ENCODE measurements around the gene IL21R.
"Not testable (repeated sequence)": the region's sequence is repeated elsewhere in the genome, so short reads cannot be mapped to it uniquely, and the experiment has no call there.

The IL21R gene

DNA sequence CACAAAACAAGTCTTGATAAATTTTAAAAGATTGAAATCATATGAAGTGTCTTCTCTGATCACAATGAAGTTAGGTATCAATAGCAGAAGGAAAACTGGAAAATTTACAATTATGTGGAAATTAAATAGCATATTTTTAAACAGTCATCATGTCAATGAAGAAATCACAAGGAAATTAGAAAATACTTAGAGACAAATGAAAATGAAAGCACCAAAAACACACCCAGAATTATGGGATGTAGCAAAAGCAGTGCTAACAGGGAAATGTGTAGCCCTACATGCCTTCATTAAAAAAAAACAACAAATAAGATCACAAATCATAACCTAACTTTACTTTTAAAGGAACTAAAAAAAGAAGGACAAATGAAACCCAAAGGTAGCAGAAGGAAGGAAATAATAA lies 7.5 kb upstream of the IL21R start:
- TF ChIP-seq ZFX (IDR thresholded peaks at IDR 0.05): no peak
- TF ChIP-seq, protein P1, sequence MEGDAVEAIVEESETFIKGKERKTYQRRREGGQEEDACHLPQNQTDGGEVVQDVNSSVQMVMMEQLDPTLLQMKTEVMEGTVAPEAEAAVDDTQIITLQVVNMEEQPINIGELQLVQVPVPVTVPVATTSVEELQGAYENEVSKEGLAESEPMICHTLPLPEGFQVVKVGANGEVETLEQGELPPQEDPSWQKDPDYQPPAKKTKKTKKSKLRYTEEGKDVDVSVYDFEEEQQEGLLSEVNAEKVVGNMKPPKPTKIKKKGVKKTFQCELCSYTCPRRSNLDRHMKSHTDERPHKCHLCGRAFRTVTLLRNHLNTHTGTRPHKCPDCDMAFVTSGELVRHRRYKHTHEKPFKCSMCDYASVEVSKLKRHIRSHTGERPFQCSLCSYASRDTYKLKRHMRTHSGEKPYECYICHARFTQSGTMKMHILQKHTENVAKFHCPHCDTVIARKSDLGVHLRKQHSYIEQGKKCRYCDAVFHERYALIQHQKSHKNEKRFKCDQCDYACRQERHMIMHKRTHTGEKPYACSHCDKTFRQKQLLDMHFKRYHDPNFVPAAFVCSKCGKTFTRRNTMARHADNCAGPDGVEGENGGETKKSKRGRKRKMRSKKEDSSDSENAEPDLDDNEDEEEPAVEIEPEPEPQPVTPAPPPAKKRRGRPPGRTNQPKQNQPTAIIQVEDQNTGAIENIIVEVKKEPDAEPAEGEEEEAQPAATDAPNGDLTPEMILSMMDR (conservative IDR thresholded peaks at IDR 0.05): no peak
- no peak overlapping the region for H3K27ac ChIP-seq

DNA sequence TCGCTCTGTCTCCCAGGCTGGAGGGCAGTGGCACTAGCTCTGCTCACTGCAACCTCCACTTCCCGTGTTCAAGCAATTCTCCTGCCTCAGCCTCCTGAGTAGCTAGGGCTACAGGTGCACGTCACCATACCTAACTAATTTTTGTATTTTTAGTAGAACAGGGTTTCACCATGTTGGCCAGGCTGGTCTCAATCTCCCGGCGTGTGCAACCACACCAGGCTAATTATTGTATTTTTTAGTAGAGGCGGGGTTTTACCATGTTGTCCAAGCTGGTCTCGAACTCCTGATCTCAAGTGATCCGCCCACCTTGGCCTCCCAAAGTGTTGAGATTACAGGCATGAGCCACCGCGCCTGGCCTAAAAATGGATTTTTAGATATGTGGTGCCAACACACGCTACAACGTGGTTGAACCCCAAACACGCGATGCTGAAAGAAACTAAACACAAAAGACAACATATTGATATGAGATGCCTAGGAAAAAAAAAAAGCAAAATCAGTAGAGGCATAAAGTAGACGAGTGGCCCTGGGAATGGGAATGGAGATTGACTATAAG lies 3.6 kb upstream of the IL21R start:
- H3K27ac ChIP-seq: not testable (repeated sequence)

DNA sequence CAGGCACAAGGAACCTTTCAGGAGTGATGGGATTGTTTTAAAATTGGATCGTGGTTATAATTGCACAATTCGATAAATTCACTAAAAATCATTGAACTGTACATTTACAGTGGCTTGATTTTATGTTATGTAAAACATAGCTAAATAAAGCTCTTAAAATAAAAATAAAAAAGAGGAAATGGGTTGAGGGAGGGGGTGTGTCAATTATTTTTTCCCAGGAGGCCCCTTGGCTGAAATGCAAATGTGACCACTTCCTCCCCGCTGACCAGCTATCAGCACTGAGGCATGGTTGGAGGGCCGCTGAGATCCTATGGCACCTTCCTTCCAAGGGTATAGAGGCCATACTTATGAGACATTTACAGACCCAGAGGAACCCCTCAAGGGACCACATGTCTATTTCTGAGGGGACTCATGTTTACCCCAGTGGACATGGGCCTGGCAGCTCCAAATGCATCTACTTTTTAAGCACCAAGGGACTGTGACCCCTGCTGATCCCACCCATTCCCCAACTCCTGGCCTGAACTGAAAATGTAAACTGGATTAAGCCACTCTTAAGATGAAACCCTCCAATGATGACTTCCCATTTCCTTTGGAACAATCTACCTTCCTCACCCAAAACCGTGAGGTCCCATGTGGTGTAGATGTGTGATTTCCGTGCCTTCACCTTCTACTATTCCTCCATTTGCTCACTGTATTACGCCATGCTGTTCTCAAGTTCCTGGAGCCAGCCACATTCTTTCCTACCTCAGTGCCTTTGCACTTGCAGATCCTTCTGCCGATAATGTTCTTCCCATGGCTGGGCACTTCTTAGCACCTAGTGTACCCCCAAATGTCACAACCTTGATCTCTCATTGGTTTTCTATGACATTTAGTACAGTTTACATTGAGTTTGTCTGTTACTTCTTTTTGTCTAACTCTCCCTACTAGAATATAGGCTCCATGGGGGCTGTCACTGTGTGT lies 2.8 kb upstream of the IL21R start:
- no peak overlapping the region for H3K27ac ChIP-seq
- TF ChIP-seq, protein P1 (conservative IDR thresholded peaks at IDR 0.05): no peak
- TF ChIP-seq ZFX (IDR thresholded peaks at IDR 0.05): no peak

DNA sequence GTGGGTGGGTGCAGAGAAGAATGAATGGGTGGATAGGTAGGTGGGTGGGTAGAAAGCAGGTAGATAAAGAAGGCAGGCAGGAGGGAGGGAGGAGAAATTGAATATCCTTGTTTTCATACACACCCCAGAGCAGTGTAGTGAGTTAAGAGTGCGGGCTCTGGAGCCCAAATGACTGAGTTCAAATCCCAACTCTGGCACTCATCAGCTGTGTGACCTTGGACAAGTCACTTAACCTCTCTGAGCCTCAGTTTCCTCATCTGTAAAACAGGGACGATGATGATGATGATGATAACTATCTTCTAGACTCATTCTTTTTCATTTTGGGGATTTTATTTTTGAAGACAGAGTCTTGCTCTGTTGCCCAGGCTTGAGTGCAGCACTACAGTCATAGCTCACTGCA lies 2.0 kb upstream of the IL21R start:
- H3K27ac ChIP-seq: no peak overlapping the region
- TF ChIP-seq, protein P1 (conservative IDR thresholded peaks at IDR 0.05): no peak
- no peak for TF ChIP-seq ZFX (IDR thresholded peaks at IDR 0.05)

DNA sequence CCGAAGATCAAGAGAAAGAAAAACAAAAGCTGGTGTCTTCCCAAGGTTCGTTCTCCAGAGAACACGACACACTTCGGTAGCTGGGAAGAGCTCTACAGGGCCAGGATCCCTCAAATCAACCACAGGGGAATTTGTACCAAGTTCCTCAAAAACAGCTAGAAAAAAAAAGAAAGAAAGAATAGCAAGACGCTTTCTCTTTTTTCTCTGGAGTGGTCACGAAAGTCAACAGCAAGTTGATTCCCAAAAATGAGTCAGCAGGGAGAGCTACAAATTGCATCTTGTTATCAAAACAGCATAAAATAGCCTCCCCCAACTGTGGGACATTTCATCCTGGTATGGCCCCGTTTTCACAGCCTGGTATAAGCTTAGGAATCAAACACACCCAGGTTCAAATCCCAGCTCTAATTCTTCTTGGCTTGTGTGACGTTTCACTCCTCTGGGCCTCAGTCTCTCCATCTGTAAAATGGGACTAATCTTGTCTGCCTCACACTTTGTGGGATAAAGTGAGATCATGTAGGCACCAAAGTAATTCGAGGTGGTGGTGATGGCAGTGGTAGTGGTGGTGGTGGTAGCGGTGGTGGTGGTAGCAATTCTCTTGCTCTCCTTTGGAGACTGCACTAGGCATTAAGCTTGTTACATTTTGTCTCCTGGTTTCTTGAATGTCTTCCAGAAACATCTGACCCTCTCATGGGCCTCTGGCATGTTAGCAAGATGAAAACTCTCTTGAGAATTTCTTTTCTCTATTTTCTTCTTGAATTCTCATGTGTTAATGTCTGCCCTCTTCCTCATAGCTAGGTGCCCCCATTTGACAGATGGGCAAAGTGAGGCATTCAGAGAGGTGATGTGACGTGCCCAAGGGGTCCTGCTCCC lies 988 bp upstream of the IL21R start:
- no peak for TF ChIP-seq ZFX (IDR thresholded peaks at IDR 0.05)
- TF ChIP-seq, protein P1 (conservative IDR thresholded peaks at IDR 0.05): no peak
- no peak overlapping the region for H3K27ac ChIP-seq

DNA sequence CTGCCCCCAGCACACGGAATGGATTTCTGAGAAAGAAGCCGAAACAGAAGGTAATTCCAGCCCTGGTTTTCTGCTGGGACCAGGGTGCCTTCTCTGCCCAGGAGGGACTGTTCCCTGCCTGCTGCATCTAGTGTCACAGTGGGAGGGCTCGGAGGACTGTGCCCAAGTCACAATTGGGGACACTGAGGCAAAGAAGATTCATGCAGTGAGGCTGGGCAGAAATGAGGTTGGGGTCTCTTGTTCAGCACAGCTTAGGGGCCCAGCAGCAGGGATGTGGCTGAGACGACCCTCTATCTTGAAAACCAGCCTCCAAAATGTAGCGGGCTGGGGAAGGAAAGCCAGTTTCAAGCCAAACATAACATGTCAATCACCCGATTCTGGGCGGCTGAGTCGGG lies 592 bp downstream of the IL21R start:
- TF ChIP-seq, protein P1 (conservative IDR thresholded peaks at IDR 0.05): no peak
- TF ChIP-seq ZFX (IDR thresholded peaks at IDR 0.05): no peak
- H3K27ac ChIP-seq: no peak overlapping the region

DNA sequence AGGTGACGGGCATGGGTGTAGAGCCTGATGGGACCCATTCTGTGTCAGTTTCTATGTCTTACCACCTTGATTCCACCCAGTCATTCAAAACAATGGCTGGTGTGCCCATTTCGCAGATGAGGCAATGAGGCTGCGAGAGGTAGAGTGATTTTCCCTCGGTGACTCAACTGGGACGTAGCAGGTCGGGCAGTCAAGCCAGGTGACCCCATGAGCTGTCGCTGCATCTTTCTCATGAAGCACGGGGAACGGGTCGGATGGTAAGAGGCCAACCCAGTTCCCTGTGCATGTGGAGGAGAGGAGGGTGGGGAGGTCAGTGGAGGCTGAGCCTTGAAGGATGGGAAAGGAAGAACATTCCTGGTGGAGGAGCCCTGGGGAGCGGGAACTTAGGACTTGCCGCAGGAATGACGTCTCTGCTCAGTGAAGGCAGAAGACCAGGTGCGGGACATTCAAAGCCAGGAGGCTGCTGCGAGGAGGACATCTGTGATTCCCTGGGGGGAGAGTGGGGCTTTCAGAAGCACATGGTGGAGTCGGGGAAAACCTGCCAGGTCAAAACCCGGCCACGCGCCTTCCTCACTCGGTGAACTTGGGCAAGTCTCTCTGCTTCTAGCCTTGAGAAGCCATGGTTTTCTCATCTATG lies 1.1 kb downstream of the IL21R start:
- TF ChIP-seq, protein P1 (conservative IDR thresholded peaks at IDR 0.05): no peak
- TF ChIP-seq ZFX (IDR thresholded peaks at IDR 0.05): no peak
- no peak overlapping the region for H3K27ac ChIP-seq
